Liver (tissue), 9 donors: ENCODE measurements around the gene EDAR. TPM values are rescaled to one million over a fixed set of nuclear protein-coding genes. Genes with fewer than 3 reads are reported as not detected.

Source experiments
- DNase-seq: peaks from one replicate; pipeline ENCODE4 v3.0.0-alpha.2; 2017; ENCODE audit warnings: low spot score
- H3K27ac ChIP-seq, 2 donors: one replicate each; pipeline ENCODE4 v1.7.0; 2013; ENCODE audit warnings: inconsistent platforms in 2 of 2, low read length in 2 of 2, control low read depth in 1 of 2, low read depth in 1 of 2, mild to moderate bottlenecking in 1 of 2
- H3K27me3 ChIP-seq, 4 donors: one replicate each; pipeline versions ENCODE4 v1.6.1 to v1.7.0; 2013; ENCODE audit warnings: low read length in 3 of 4, inconsistent platforms in 1 of 4, mild to moderate bottlenecking in 1 of 4, moderate library complexity in 1 of 4; ENCODE audit not compliant: control insufficient read depth in 4 of 4, insufficient read depth in 4 of 4
- H3K36me3 ChIP-seq, 4 donors: one replicate each; pipeline versions ENCODE4 v1.6.1 to v1.7.0; 2013; ENCODE audit warnings: low read length in 3 of 4, mild to moderate bottlenecking in 3 of 4, low read depth in 1 of 4, moderate library complexity in 1 of 4; ENCODE audit not compliant: control insufficient read depth in 4 of 4, insufficient read depth in 3 of 4
- H3K4me1 ChIP-seq, 4 donors: one replicate each; pipeline versions ENCODE4 v1.6.1 to v1.7.0; 2013; ENCODE audit warnings: low read length in 3 of 4, mild to moderate bottlenecking in 3 of 4, moderate library complexity in 1 of 4; ENCODE audit not compliant: control insufficient read depth in 4 of 4, insufficient read depth in 4 of 4
- H3K4me3 ChIP-seq, 3 donors: one replicate each; pipeline versions ENCODE4 v1.6.1 to v1.7.0; 2013; ENCODE audit warnings: low read length in 3 of 3, control low read depth in 1 of 3, low read depth in 1 of 3, mild to moderate bottlenecking in 1 of 3
- H3K9ac ChIP-seq, 2 donors: one replicate each; pipeline ENCODE4 v1.7.0; 2013; ENCODE audit warnings: low read length in 2 of 2, mild to moderate bottlenecking in 2 of 2, moderate library complexity in 2 of 2, control low read depth in 1 of 2, low read depth in 1 of 2
- H3K9me3 ChIP-seq, 4 donors: one replicate each; pipeline versions ENCODE4 v1.6.1 to v1.7.0; 2013; ENCODE audit warnings: low read length in 3 of 4; ENCODE audit not compliant: control insufficient read depth in 4 of 4
- EGR1 ChIP-seq, 2 donors: IDR thresholded peaks; 2 replicates each; pipeline ENCODE4 v1.6.1; 2016 to 2018; ENCODE audit warnings: antibody characterized with exemption in 2 of 2, low read depth in 2 of 2
- FOXA1 ChIP-seq: IDR thresholded peaks from 2 replicates; pipeline ENCODE4 v1.6.1; 2016; ENCODE audit warnings: antibody characterized with exemption
- FOXA2 ChIP-seq: IDR thresholded peaks from 2 replicates; pipeline ENCODE4 v1.6.1; 2016; ENCODE audit warnings: antibody characterized with exemption
- GABPA ChIP-seq, 2 donors: IDR thresholded peaks in 1 of 2; conservative IDR thresholded peaks in 1 of 2; 2 replicates each; pipeline ENCODE4 v1.6.1; 2016; ENCODE audit warnings: antibody characterized with exemption in 2 of 2, mild to moderate bottlenecking in 1 of 2, moderate library complexity in 1 of 2
- HNF4A ChIP-seq, 2 donors: conservative IDR thresholded peaks; 2 replicates each; pipeline ENCODE4 v1.6.1; 2016; ENCODE audit warnings: antibody characterized with exemption in 2 of 2, mild to moderate bottlenecking in 2 of 2
- HNF4G ChIP-seq: IDR thresholded peaks from 2 replicates; pipeline ENCODE4 v1.6.1; 2016; ENCODE audit warnings: antibody characterized with exemption
- JUND ChIP-seq, 2 donors: IDR thresholded peaks; 2 replicates each; pipeline ENCODE4 v1.6.1; 2016; ENCODE audit warnings: antibody characterized with exemption in 2 of 2
- NR2F2 ChIP-seq: IDR thresholded peaks from 2 replicates; pipeline ENCODE4 v1.6.1; 2016; ENCODE audit warnings: antibody characterized with exemption
- RAD21 ChIP-seq, 2 donors: IDR thresholded peaks; 2 replicates each; pipeline ENCODE4 v1.6.1; 2016; ENCODE audit warnings: antibody characterized with exemption in 2 of 2, mild to moderate bottlenecking in 2 of 2
- RXRA ChIP-seq, 2 donors: IDR thresholded peaks; 2 replicates each; pipeline ENCODE4 v1.6.1; 2017 to 2018; ENCODE audit warnings: antibody characterized with exemption in 2 of 2, mild to moderate bottlenecking in 1 of 2
- SP1 ChIP-seq: IDR thresholded peaks from 2 replicates; pipeline ENCODE4 v1.6.1; 2018; ENCODE audit warnings: antibody characterized with exemption, mild to moderate bottlenecking
- TAF1 ChIP-seq: conservative IDR thresholded peaks from 2 replicates; pipeline ENCODE4 v1.6.1; 2016; ENCODE audit warnings: antibody characterized with exemption, mild to moderate bottlenecking
- YY1 ChIP-seq: IDR thresholded peaks from 2 replicates; pipeline ENCODE4 v1.6.1; 2016; ENCODE audit warnings: antibody characterized with exemption, mild to moderate bottlenecking
- whole genome bisulfite sequencing: extraction: QIAGEN DNeasy Blood & Tissue Kit; methylation state at CpG from one replicate; pipeline ENCODE4 v1.1.7; 2013; 5-methylcytosine and 5-hydroxymethylcytosine counted together
- polyA plus RNA-seq, 2 donors: library from polyadenylated mRNA; stranded (reverse) in 1 of 2; unstranded in 1 of 2; fragments of 200-250 nt in 1 of 2; fragments of >200 nt in 1 of 2; fragmentation: Nextera tagmentation in 1 of 2; extraction: Ambion mirVana in 1 of 2; gene quantifications; one replicate each; pipeline versions ENCODE4 v1.2.1 to v1.2.3, GENCODE V29; 2013 to 2015
- total RNA-seq, 2 donors: library from RNA; depleted of rRNA; stranded (reverse); fragments of >200 nt; gene quantifications; one replicate each; pipeline ENCODE4 v1.2.3, GENCODE V29; 2014
- TF ChIP-seq, protein P1 (sequence below): fragments of 150-350 bp; IDR thresholded peaks from 2 replicates; pipeline ENCODE4 v1.5.1; 2017; ENCODE audit warnings: improper control_type of control experiment, low read depth, low read length; ENCODE audit not compliant: missing input control
- TF ChIP-seq, protein P2 (sequence below): IDR thresholded peaks from 2 replicates; pipeline ENCODE4 v1.6.1; 2016; ENCODE audit warnings: antibody characterized with exemption
- TF ChIP-seq, protein P3 (sequence below): IDR thresholded peaks from 2 replicates; pipeline ENCODE4 v1.6.1; 2016; ENCODE audit warnings: antibody characterized with exemption
- TF ChIP-seq, protein P4 (sequence below): IDR thresholded peaks from 2 replicates; pipeline ENCODE4 v1.6.1; 2016; ENCODE audit warnings: antibody characterized with exemption, mild to moderate bottlenecking
- TF ChIP-seq, protein P5 (sequence below): IDR thresholded peaks from 2 replicates; pipeline ENCODE4 v1.6.1; 2016; ENCODE audit warnings: antibody characterized with exemption
- donor health status: healthy.
- donor health status: healthy.
- donor health status: healthy.
- donor health status: healthy.
- donor health status: healthy.

EDAR gene
- total and polyA plus RNA-seq, 4 donors, result 0.09 to 0.50 (median 0.10) TPM

DNA sequence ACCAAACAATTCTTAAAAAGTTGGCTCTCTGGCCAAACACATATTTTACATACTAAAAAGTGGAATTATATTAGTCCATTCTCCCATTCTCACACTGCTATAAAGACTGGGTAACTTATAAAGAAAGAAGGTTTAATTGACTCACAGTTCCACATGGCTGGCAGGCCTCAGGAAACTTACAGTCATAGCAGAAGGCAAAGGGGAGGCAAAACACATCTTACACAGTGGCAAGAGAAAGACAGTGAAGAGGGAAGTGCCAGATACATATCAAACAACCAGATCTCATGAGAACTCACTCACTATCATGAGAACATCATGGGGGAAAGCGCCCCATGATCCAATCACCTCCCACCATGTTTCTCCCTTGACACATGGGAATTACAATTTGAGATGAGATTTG, 42.6 kb downstream of the EDAR start (continued):
- TF ChIP-seq, protein P1, sequence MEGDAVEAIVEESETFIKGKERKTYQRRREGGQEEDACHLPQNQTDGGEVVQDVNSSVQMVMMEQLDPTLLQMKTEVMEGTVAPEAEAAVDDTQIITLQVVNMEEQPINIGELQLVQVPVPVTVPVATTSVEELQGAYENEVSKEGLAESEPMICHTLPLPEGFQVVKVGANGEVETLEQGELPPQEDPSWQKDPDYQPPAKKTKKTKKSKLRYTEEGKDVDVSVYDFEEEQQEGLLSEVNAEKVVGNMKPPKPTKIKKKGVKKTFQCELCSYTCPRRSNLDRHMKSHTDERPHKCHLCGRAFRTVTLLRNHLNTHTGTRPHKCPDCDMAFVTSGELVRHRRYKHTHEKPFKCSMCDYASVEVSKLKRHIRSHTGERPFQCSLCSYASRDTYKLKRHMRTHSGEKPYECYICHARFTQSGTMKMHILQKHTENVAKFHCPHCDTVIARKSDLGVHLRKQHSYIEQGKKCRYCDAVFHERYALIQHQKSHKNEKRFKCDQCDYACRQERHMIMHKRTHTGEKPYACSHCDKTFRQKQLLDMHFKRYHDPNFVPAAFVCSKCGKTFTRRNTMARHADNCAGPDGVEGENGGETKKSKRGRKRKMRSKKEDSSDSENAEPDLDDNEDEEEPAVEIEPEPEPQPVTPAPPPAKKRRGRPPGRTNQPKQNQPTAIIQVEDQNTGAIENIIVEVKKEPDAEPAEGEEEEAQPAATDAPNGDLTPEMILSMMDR, result no peak
- no peak for TF ChIP-seq YY1
- TF ChIP-seq FOXA2, result no peak
- TF ChIP-seq NR2F2, result no peak
- TF ChIP-seq RAD21 (IDR thresholded peaks at IDR 0.05), result no peak
- TF ChIP-seq TAF1, result no peak
- TF ChIP-seq, protein P2, sequence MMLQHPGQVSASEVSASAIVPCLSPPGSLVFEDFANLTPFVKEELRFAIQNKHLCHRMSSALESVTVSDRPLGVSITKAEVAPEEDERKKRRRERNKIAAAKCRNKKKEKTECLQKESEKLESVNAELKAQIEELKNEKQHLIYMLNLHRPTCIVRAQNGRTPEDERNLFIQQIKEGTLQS, result no peak

DNA sequence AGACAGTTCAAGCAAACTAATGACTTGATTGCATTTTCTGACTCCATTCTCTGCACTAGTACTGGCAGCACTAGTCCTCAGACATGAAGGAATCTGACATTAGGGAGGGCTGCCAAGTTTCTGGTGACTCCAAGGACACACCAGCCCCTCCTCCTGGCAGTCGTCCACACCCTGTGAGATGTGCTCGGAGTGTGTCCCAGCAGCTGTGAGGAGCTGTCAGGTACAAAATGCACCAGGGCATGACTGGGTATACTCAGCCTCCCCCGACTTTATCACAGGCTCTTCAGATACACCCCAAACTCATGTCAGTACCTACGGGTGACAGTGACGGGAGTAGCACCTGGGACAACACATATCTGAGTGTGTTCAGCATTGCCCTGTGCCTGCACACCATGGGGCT, 43.1 kb downstream of the EDAR start:
- H3K36me3 ChIP-seq, result no peaks in the 10 kb centered on the region
- H3K27ac ChIP-seq, result no peak overlapping the region
- TF ChIP-seq RAD21 (IDR thresholded peaks at IDR 0.05) (no peak), FOXA1 (no peak), FOXA2 (no peak), JUND (IDR thresholded peaks at IDR 0.05) (no peak), NR2F2 (no peak), EGR1 (IDR thresholded peaks at IDR 0.05; ENCODE audit: low read depth in 2 of 2) (no peak), HNF4G (no peak), SP1 (no peak), RXRA (IDR thresholded peaks at IDR 0.05) (no peak), YY1 (no peak), HNF4A (conservative IDR thresholded peaks at IDR 0.05) (no peak), GABPA (IDR thresholded peaks at IDR 0.05 in 1 of 2, conservative IDR thresholded peaks at IDR 0.05 in 1 of 2) (no peak), TAF1 (no peak)
- TF ChIP-seq, protein P2, result no peak
- TF ChIP-seq, protein P3, sequence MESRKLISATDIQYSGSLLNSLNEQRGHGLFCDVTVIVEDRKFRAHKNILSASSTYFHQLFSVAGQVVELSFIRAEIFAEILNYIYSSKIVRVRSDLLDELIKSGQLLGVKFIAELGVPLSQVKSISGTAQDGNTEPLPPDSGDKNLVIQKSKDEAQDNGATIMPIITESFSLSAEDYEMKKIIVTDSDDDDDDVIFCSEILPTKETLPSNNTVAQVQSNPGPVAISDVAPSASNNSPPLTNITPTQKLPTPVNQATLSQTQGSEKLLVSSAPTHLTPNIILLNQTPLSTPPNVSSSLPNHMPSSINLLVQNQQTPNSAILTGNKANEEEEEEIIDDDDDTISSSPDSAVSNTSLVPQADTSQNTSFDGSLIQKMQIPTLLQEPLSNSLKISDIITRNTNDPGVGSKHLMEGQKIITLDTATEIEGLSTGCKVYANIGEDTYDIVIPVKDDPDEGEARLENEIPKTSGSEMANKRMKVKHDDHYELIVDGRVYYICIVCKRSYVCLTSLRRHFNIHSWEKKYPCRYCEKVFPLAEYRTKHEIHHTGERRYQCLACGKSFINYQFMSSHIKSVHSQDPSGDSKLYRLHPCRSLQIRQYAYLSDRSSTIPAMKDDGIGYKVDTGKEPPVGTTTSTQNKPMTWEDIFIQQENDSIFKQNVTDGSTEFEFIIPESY, result no peak
- TF ChIP-seq, protein P4, sequence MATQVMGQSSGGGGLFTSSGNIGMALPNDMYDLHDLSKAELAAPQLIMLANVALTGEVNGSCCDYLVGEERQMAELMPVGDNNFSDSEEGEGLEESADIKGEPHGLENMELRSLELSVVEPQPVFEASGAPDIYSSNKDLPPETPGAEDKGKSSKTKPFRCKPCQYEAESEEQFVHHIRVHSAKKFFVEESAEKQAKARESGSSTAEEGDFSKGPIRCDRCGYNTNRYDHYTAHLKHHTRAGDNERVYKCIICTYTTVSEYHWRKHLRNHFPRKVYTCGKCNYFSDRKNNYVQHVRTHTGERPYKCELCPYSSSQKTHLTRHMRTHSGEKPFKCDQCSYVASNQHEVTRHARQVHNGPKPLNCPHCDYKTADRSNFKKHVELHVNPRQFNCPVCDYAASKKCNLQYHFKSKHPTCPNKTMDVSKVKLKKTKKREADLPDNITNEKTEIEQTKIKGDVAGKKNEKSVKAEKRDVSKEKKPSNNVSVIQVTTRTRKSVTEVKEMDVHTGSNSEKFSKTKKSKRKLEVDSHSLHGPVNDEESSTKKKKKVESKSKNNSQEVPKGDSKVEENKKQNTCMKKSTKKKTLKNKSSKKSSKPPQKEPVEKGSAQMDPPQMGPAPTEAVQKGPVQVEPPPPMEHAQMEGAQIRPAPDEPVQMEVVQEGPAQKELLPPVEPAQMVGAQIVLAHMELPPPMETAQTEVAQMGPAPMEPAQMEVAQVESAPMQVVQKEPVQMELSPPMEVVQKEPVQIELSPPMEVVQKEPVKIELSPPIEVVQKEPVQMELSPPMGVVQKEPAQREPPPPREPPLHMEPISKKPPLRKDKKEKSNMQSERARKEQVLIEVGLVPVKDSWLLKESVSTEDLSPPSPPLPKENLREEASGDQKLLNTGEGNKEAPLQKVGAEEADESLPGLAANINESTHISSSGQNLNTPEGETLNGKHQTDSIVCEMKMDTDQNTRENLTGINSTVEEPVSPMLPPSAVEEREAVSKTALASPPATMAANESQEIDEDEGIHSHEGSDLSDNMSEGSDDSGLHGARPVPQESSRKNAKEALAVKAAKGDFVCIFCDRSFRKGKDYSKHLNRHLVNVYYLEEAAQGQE, result no peak
- TF ChIP-seq, protein P5, sequence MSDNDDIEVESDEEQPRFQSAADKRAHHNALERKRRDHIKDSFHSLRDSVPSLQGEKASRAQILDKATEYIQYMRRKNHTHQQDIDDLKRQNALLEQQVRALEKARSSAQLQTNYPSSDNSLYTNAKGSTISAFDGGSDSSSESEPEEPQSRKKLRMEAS, result no peak
- TF ChIP-seq, protein P1, result no peak
- H3K27me3 ChIP-seq, result no peaks in the 10 kb centered on the region
- H3K9ac ChIP-seq, result no peak overlapping the region
- WGBS, result 84% methylated on average over 5 of the region's 5 CpGs
- DNase-seq, result no peak
- no peaks in the 10 kb centered on the region for H3K4me1 ChIP-seq
- no peak overlapping the region for H3K4me3 ChIP-seq
- peaks cover 0 to 6% (median under 1%) of the 10 kb centered on the region in 4 donors for H3K9me3 ChIP-seq
